Right ventricle myocardium inferior (tissue), 1 donor: ENCODE results near the gene TXN. TPM values are rescaled to one million over a fixed set of nuclear protein-coding genes. Genes with fewer than 3 reads are reported as not detected.
"Not testable (repeated sequence)": the region's sequence is repeated elsewhere in the genome, so short reads cannot be mapped to it uniquely, and the experiment has no call there.

Source experiments
- ATAC-seq: fragments of 200-7000 bp; cut with Tn5 transposase; one replicate; pipeline ENCODE4 v1.9.1; 2020; ENCODE audit warnings: mild to moderate bottlenecking, moderate library complexity
- DNase-seq: peaks from one replicate; pipeline ENCODE4 v3.0.0; 2021; ENCODE audit errors: missing footprints
- intact Hi-C: fragments of 100-400 bp; cut with DNase I; formaldehyde crosslinking; loops from one replicate; pipeline ENCODE4 v1.11.0; 2022
- total RNA-seq: library from RNA; stranded (reverse); fragmentation: NEBNext Ultra II Directional; extraction: Animal tissue kit (Norgen Biotek cat#: 25700); gene quantifications from one replicate; pipeline ENCODE4 v1.2.1, GENCODE V29; 2021
- donor health status: DM: no; HTN: yes; CAD: no; lungs with severe emphysema.

The TXN gene
- total RNA-seq, 1 donor from 2014 or later, result 66.5 TPM

DNA sequence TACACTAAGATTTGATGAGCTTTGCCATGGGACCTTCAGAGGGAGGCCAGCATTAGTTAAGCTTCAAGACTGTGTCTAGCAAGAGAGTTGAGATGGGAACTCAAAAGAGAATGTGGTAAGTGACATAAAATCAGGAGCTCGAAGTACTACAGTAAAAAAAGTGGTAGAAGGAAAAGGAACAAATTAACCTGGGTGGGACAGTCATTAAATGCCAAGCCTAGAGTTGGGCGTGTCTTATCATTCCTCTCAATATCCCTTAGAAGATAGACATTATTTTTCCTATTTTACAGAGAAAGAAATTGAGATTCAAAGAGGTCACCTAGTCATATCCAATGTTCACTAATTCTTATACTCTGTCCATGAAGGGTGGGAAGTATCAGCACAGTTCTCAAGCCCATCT is 3.3 kb upstream of the TXN start:
- intact Hi-C loops, result no loop called here
- ATAC-seq (no peak), DNase-seq (no peak)

DNA sequence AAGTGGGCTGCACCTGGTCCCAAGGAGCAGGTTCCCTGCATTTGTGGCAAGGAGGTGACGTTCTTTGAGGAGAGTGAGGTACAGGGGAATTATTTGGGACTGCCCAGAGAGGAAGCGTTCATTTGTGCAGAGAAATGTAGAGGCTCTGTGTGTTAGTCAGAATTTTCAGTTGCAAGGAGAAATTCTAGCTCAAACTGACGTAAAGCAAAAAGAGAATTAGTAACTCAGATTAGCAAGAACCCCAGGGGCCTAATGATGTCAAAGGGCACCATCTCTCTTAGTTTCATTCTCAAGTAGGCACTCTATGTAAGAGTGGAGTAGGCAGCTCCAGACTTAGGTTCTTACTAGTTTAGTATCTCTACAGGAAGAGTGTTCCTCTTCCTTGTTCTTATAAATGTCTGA is 2.4 kb upstream of the TXN start:
- intact Hi-C loops, result no loop called here
- ATAC-seq (no peak), DNase-seq (no peak)

DNA sequence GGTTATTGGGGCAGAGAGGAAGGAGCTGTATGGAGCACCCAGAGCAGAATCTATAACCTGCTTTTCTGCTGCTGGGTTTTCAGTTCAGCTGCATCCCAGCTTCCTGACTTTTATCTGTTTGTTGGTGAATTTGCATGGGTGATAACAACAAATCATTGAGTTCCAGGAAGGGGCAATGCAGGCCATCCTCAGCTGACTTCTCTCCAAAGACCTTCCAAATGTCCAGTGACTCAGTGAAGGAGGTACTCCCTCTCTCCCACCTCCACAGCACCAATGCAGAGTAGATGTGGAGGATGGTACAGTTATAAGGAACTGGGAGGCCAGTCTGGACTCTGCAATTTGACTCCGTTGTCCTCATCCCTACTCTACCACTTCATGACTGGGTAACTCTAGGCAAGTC is 1.6 kb upstream of the TXN start:
- intact Hi-C loops, result no loop called here
- DNase-seq (no peak), ATAC-seq (no peak)

DNA sequence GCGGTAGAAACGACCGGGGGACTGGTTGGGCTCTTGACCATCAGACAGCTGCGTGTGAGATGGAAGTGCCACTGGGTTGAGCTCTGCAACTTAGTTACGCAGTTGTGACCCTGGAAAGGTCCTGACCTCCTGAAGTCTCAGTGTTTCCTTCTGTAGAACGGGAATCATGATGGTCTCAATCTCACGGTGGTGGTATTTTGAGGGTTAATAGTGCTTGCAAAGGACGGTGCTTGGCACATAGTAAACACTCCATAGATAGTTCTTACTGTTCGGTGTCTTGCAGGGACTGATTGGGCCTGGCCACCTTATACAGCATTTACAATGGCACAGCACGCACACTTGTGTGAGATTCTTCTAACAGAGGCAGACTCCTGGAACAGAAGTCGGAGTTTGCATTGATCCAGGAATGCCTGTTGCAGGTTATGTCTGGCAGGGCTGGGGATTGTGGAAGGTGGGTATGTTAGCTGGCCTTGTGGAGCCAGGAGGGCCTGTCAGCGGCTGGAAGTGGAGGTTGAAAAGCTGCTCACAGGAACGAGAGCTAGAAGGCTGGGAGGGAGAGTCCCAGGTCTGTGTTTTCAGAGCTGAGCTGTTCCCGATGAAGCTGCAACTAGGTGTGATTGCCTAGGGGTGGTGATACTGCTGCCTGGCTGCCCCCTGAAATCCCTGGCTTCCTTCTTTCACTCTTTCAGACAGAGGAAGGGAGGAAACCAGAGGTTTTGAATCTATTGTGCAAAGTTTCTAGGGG is 962 bp upstream of the TXN start:
- intact Hi-C loops, result no loop called here
- peak; percentile 47 for ATAC-seq
- DNase-seq, result peak; percentile 65

DNA sequence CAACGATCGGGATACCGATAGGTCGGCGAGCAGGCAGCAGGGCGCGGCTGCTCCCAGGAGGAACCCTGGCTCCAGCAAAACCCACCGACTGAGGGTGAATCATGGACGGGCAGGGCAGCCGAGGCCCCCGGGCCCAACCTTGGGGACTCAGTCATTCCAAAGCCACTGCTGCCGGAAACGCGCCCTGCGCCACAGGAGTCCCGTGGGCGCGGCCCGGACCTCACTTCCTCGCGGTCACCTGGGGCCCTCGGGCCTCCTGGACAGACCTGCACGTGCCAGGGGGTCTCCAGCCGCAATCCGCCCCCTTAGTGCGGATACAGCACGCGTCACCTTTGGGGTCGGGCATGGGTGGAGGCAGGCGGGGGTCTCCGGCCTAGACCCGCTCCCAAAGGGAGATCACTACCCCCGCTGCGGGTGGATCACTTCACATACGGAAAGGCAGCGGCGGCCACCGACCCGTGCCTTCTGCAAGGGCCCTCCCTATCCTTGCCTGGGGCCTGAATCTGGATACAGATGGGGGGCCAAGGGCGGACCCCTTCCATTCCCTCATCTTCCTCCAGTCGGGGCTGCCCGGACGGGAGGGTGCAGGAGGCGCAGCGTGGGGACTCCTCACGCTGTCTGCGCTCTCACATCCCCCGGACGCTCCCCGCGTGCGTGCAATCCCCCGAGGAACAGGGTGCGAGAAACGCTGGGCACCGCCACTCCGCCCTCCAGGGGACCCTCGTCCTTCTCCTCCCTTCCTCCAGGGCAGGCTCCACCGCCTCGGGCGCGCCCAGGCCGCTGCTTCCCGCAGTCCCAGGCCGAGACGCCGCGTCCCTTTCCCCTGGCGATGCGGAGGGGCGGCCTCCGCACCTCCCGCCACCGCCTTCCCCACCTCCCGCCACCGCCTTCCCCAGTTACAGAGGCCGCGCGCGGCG is 586 bp downstream of the TXN start:
- DNase-seq, result peak; percentile 89
- peak; percentile 27 for ATAC-seq
- intact Hi-C loops, result no loop called here

DNA sequence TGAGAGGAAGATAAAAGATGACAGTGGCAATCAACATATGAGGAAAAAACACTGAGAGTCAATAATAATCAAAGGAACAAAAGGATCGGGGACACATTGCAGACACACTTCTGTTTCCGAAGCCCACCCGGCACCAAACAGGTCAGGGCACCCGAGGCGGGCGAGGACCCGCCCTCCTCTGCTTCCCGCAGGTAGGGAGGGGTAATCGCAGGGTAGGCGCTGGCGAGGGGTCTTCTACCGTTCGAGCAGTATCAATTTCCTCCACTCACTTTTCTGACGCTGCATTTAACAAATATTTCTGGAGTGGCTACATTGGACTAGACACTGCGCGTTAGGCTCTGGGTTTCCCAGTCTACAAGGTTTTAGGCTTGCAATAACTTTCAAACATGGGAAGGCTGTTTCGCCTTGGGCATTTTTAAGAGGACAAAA is 1.3 kb downstream of the TXN start:
- ATAC-seq (no peak), DNase-seq (no peak)
- intact Hi-C loops, result no loop called here

DNA sequence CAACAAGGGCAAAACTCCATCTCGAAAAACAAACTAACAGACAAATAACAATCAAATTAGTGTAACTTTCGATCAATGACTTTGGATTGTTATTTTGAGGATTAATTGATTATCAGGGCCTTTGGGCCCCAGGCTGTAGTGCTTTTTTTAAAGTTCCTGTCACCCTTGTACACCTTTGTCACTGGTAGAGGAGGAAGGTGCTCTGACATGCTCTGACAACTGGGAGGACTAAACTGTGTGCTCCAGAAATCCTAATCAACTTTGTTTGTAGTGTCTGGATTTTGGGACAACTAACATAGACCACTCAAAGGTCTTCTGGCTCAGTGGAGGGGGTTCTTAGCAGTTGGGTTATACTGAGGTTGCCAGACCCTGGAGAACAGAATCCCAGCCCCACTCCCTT is 1.8 kb downstream of the TXN start:
- intact Hi-C loops, result no loop called here
- ATAC-seq, result no peak
- no peak for DNase-seq

DNA sequence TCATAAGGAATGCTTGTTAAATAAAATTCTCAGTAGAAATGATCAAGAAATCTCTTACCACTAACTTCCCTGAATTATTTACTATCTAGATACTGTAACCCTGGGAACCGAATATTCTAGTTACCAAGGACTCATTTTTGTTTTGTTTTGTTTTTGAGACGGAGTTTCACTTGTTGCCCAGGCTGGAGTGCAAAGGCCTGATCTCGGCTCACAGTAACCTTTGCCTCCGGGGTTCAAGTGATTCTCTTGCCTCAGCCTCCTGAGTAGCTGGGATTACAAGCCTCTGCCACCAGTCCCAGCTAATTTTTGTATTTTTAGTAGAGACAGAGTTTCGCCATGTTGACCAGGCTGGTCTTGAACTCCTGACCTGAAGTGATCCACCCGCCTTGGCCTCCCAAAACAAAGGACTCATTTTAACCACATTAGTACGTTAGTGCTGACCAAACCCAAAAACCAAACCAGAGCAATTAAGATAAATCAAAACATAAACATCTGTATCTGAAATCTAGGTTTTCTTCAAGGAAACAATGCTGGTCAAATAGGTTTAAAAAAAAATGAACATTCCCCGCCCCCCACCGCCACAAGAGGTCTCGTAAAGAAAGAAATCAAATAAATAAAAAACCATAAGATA is 3.7 kb downstream of the TXN start:
- intact Hi-C loops, result no loop called here
- ATAC-seq, result no peak
- DNase-seq, result no peak

DNA sequence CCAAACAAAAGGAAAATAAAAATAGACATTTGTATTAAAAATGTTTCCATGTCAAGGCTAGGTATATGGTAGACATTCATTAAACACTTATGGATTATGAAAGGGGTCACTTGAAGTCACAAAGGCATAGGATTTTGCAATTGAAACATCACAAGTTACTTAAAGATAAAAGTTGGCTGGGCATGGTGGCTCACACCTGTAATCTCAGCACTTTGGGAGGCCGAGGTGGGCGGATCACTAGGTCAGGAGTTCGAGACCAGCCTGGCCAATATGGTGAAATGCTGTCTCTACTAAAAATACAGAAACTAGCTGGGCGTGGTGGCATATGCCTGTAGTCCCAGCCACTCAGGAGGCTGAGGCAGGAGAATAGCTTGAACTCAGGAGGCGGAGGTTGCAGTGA is 4.5 kb downstream of the TXN start:
- intact Hi-C loops, DNase-seq, ATAC-seq: not testable (repeated sequence)

DNA sequence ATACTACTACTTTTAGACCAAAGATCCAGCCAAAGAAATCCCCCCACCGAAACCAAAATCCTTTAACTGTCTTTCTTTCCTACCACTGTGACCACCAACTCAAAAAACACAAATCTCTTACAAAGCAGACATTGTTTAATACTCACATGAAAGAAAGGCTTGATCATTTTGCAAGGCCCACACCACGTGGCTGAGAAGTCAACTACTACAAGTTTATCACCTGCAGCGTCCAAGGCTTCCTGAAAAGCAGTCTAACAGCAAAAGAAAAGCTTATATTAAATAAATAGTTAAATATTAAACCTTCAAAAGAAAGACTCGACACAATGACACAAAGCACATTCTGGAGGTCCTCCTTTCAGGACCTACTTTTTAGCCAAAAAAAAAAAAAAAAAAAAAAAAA is 5.1 kb downstream of the TXN start:
- DNase-seq, result no peak
- intact Hi-C loops, result no loop called here
- no peak for ATAC-seq

DNA sequence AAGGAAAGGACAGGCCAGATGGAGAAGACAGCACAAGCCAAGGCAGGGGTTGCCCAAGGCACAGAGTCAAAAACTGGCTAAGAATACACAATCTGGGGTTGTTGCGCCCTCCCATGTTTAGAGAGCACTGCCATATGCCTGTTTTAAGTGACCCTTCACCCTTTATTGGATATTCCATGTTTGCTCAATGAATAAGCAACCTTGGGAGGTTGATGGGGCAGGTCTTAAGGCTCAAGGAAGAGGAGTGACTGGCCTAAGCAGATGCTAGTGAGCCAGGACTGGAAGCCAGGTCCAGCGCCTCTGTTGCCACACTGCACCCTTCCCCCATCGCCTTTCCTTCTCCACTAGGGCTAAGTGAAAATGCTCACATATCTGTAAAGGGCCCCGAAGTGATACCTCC is 6.7 kb downstream of the TXN start:
- no peak for ATAC-seq
- intact Hi-C loops, result no loop called here

DNA sequence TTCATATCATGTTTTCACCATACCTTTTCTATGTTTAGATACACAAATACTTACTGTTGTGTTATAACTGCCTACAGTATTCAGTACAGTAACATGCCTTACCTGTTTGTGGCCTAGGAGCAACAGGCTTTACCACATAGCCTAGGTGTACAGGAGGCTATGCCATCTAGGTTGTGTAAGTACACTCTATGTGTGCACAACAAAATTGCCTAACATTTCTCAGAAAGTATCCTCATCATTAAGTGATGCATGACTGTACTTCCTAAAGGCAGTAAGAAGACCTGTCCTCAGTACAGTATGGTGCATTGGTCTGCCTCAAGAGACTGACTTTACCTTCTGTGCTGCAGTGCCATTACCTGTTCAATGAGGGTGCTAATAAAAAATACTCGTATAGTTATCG is 7.9 kb downstream of the TXN start:
- no peak for DNase-seq
- ATAC-seq, result no peak
- intact Hi-C loops, result no loop called here

More for the DNA sequence above, 6.7 kb downstream of the TXN start:
- no peak for DNase-seq

DNA sequence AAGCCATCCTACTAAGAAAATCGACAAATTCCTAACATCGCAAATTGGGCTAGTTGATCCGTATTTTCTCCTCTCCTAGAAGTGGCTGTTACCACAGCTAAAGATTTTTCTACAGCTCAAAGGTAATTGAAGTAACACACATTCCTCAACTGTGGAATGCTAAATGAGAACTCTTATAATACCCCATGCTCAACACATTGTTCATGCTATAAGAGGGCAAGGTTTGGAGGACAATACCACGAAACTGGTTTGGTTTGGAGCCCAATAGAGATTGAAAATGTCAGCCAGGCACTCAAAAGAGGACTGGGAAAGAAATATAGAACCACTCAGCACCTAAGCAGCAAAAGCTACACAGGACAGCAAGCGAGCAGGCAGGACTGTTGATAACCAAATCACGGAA is 10.1 kb downstream of the TXN start:
- DNase-seq (no peak), ATAC-seq (no peak)
- intact Hi-C loops, result no loop called here

DNA sequence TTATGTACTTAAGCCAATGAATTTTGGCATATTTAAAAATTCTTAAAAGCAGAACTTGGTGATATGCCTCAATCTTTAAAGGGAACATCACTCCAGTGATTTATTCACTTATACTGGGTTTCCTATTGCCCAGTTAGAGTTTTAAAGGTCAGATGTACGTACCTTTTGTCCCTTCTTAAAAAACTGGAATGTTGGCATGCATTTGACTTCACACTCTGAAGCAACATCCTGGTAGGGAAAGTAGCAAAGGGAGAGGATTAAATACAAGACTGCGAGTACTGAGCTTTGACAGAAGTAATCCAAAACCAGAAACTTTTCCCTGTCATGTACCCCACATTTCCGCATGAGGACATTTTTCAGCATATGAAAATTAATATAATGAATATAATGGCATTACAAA is 11.7 kb downstream of the TXN start:
- intact Hi-C loops, result no loop called here
- ATAC-seq (no peak), DNase-seq (no peak)

DNA sequence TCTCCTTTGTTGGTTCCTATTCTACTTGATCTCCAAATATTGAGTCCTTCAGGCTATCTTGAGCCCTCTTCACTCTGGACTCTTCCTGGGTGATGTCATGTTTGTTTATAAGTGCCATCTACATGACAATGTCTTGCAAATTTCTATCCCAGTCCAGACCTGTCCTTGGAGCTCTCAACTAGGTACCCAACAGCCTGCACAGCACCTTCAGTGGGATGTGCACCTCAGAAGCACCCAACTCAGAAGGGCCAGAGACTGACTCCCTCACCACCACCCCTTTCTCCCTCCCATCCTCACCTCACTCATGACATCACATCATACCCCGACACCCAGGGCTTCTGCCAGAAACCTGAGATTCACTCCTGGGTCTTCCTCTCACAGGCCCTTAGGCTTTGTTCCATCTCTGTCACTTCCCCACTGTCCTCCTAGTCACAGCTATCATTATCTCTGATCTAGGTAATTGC is 14.4 kb downstream of the TXN start:
- intact Hi-C loops, result no loop called here
- no peak for DNase-seq
- no peak for ATAC-seq

DNA sequence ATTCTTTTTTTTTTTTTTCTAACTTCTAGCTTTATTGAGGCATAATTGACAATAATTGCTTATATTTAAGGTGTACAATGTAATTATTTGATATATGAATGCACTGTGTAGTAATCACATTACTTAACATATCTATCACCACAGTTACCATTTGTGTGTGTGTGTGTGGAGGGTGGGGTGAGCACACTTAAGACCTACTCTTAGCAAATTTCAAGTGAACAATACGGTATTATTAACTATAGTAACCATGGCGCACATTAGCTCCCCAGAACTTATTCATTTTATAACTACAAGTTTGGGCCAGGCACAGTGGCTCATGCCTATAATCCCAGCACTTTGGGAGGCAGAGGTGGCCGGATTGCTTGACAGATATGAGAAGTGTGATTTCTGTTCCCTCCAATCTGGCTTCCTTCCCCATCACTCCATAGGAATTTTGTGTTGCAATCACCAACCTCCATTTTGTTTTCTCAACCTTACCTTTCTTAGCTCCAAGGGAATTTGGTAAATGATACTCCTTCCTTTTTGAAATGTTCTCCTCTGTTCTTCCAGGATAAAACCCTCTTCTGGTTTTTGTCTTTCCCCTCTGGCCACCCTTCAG is 14.9 kb downstream of the TXN start:
- intact Hi-C loops, result no loop called here
- ATAC-seq, result no peak

DNA sequence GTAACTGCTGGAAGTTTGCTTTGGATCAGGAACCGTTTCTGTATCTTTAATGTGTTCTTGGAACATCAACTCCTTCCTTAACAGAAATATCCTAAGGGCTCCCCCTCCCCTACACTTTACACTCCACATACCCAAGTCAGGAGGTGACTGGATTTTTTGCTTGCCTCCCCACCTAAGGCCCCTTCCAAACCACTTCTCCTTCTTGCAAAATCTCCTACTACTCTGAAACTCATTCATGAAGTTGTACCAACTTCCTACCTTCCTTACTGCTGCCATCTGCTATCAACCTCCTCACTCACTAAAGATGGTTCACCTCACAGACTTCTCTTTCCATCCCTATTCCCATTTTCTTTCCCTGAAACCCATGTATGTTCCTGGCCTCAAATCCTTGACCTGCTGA is 16.1 kb downstream of the TXN start:
- DNase-seq (no peak), ATAC-seq (no peak)
- intact Hi-C loops, result no loop called here

More for the DNA sequence above, 14.9 kb downstream of the TXN start:
- DNase-seq, result no peak

DNA sequence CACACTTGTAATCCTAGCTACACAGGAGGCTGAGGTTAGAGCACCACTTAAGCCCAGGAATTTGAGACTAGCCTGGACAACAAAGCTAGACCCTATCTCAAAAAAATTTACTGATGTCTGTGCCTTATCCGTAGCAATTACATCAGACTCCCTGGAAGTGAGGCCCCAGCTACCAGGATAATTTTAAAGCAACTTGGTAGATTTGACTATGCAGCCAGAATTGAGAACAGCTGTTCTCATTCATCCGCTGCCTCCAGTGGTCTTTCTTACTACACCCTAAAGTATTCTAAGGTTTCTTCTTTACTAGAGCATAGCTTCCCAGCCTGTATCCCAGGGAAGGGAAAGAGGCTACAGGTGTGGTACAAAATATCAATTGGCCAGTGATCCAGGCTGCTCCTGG is 28.0 kb downstream of the TXN start:
- DNase-seq (no peak), ATAC-seq (no peak)
- intact Hi-C loops, result no loop called here

DNA sequence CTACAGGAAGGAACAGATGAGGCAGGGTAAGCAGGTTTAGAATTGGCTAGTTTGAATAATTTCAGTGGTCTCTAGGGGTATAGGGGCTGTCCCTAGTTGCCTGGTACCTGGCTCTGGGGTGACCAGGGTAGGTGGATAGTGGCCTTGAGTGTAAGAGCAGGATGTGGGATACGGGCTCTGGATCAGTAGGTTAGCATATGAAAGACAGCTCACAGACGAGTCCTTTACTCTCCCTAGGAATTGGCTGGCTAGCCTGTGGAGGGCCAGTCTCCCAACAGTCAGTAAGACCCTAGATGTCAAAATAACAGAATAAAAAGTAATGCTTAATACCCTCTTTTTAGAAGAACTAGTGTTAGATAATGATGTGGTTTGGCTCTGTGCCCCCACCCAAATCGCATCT is 31.7 kb downstream of the TXN start:
- intact Hi-C loops, result no loop called here
- ATAC-seq (no peak), DNase-seq (no peak)
